Mesendoderm (in vitro differentiated cells): ENCODE measurements around the gene NT5DC1.

Experiments used
- DNase-seq: peaks from one replicate; pipeline ENCODE4 v3.0.0; 2013
- H2AK5ac ChIP-seq: 2 replicates; pipeline ENCODE4 v1.6.1; 2013; ENCODE audit warnings: low read length, inconsistent platforms
- H2BK120ac ChIP-seq: 2 replicates; pipeline ENCODE4 v1.6.1; 2013; ENCODE audit warnings: low read depth, mild to moderate bottlenecking, low read length, moderate library complexity, mixed read lengths
- H2BK15ac ChIP-seq: replicated peaks from 2 replicates; pipeline ENCODE4 v1.6.1; 2013; ENCODE audit warnings: low read depth, mild to moderate bottlenecking, moderate library complexity
- H2BK5ac ChIP-seq: 2 replicates; pipeline ENCODE4 v1.6.1; 2013; ENCODE audit warnings: low read length, inconsistent platforms
- H3K18ac ChIP-seq: 2 replicates; pipeline ENCODE4 v1.6.1; 2013; ENCODE audit warnings: mild to moderate bottlenecking, low read length, mixed read lengths
- H3K23ac ChIP-seq: one replicate; pipeline ENCODE4 v1.6.1; 2013; ENCODE audit warnings: low read length
- H3K27ac ChIP-seq: 2 replicates; pipeline ENCODE4 v1.5.1; 2013; ENCODE audit warnings: low read depth, mild to moderate bottlenecking, inconsistent platforms, low read length, moderate library complexity
- H3K27me3 ChIP-seq: 2 replicates; pipeline ENCODE4 v1.6.1; 2013; ENCODE audit warnings: low read length, control low read depth, mild to moderate bottlenecking, inconsistent platforms; ENCODE audit not compliant: insufficient read depth, poor library complexity
- H3K36me3 ChIP-seq: 2 replicates; pipeline ENCODE4 v1.6.1; 2013; ENCODE audit warnings: low read length, inconsistent platforms; ENCODE audit not compliant: control insufficient read depth, insufficient read depth
- H3K4ac ChIP-seq: one replicate; pipeline ENCODE4 v1.6.1; 2013; ENCODE audit warnings: low read depth, mild to moderate bottlenecking, low read length, moderate library complexity
- H3K4me1 ChIP-seq: 2 replicates; pipeline ENCODE4 v1.6.1; 2013; ENCODE audit warnings: low read depth, low read length, inconsistent platforms; ENCODE audit not compliant: control insufficient read depth
- H3K4me2 ChIP-seq: 2 replicates; pipeline ENCODE4 v1.6.1; 2013; ENCODE audit warnings: low read length
- H3K4me3 ChIP-seq: 2 replicates; pipeline ENCODE4 v1.5.1; 2013; ENCODE audit warnings: mild to moderate bottlenecking, low read length
- H3K56ac ChIP-seq: one replicate; pipeline ENCODE4 v1.6.1; 2013; ENCODE audit warnings: low read length
- H3K79me1 ChIP-seq: 2 replicates; pipeline ENCODE4 v1.6.1; 2013; ENCODE audit warnings: low read length, inconsistent platforms
- H3K79me2 ChIP-seq: 2 replicates; pipeline ENCODE4 v1.6.1; 2013; ENCODE audit warnings: mild to moderate bottlenecking, low read length; ENCODE audit not compliant: control insufficient read depth, insufficient read depth
- H3K9ac ChIP-seq: 2 replicates; pipeline ENCODE4 v1.6.1; 2013; ENCODE audit warnings: low read length, inconsistent platforms
- H4K5ac ChIP-seq: one replicate; pipeline ENCODE4 v1.6.1; 2013; ENCODE audit warnings: low read length
- H4K8ac ChIP-seq: one replicate; pipeline ENCODE4 v1.6.1; 2013; ENCODE audit warnings: low read depth, mild to moderate bottlenecking, control low read depth, low read length, moderate library complexity
- WGBS: extraction: QIAGEN DNeasy Blood & Tissue Kit; methylation state at CpG from one replicate; pipeline ENCODE4 v1.1.7; 2013; ENCODE audit warnings: low lambda C conversion rate, missing lambda C conversion rate; ENCODE audit not compliant: insufficient coverage; ENCODE audit errors: extremely low coverage; 5-methylcytosine and 5-hydroxymethylcytosine counted together

The NT5DC1 gene

DNA sequence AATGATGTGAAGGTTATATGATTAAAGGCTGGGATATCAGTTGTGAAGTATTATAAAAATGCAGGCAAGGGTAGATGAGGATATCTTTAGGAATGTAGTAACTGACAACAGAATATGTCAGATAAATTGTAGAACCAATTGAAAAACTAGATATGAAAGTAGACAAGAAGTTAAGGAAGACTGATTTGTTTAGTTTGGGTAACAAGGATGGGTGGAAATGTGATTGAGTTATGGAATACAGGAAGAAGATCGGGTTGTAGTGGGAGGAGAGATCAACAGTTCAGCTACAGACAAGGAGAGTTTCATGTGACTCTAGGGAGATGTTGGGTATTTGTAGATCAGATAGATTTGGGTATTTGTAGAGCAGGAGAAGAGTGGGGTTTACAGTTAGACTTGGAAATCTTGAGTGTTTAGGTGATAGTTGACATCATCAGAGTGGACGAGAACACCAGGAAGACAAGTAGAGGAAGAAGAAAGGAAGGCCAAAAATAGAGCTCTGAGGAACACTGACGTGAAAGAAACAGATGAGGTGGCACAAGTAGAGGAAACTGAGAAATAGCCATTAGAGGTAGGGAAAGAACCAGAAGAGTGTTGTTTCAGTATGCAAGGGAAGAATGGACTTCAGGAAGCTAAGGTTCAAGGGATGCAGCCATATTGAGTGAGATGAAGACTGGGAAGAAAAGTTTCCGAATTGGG is 191.2 kb downstream of the NT5DC1 start:
- WGBS = 100% methylated on average over 1 of the region's 4 CpGs

GRCh38 chr6:116292553-116292952 is 191.9 kb downstream of the NT5DC1 start:
- H3K79me1 ChIP-seq = no peaks in the 10 kb centered on the region
- H2AK5ac ChIP-seq = no peak overlapping the region
- no peaks in the 10 kb centered on the region for H3K79me2 ChIP-seq
- H3K9ac ChIP-seq = no peak overlapping the region
- no peak overlapping the region for H2BK15ac ChIP-seq
- no peak overlapping the region for H4K8ac ChIP-seq
- no peak overlapping the region for H3K4me3 ChIP-seq
- no peak overlapping the region for H4K5ac ChIP-seq
- WGBS = no CpG with 5 or more reads among the region's 1 CpG
- no peak overlapping the region for H3K4me2 ChIP-seq
- H3K36me3 ChIP-seq = no peaks in the 10 kb centered on the region
- no peak overlapping the region for H3K27ac ChIP-seq
- DNase-seq = no peak
- H3K56ac ChIP-seq = no peak overlapping the region
- H3K27me3 ChIP-seq = no peaks in the 10 kb centered on the region
- no peaks in the 10 kb centered on the region for H3K4me1 ChIP-seq
- no peak overlapping the region for H2BK5ac ChIP-seq
- no peak overlapping the region for H3K23ac ChIP-seq
- H2BK120ac ChIP-seq = no peak overlapping the region
- no peak overlapping the region for H3K4ac ChIP-seq
- no peak overlapping the region for H3K18ac ChIP-seq

More for the DNA sequence above, 191.2 kb downstream of the NT5DC1 start:
- H2BK15ac ChIP-seq = no peak overlapping the region
- no peak overlapping the region for H2BK120ac ChIP-seq
- H3K79me1 ChIP-seq = no peaks in the 10 kb centered on the region
- H3K56ac ChIP-seq = no peak overlapping the region
- no peak overlapping the region for H4K8ac ChIP-seq
- DNase-seq = no peak
- peak overlapping the region; percentile 66 for H3K23ac ChIP-seq
- no peaks in the 10 kb centered on the region for H3K4me1 ChIP-seq
- no peak overlapping the region for H3K4ac ChIP-seq
- H3K4me2 ChIP-seq = no peak overlapping the region
- no peak overlapping the region for H2BK5ac ChIP-seq
- no peak overlapping the region for H2AK5ac ChIP-seq
- no peak overlapping the region for H3K27ac ChIP-seq
- no peaks in the 10 kb centered on the region for H3K27me3 ChIP-seq
- no peak overlapping the region for H3K9ac ChIP-seq
- no peak overlapping the region for H3K4me3 ChIP-seq
- no peaks in the 10 kb centered on the region for H3K79me2 ChIP-seq
- no peaks in the 10 kb centered on the region for H3K36me3 ChIP-seq
- no peak overlapping the region for H3K18ac ChIP-seq
- H4K5ac ChIP-seq = no peak overlapping the region

- no peak overlapping the region for H3K9ac ChIP-seq
- no CpG with 5 or more reads among the region's 3 CpGs for WGBS
- no peak overlapping the region for H3K23ac ChIP-seq
- no peak overlapping the region for H3K4ac ChIP-seq
- no peak overlapping the region for H4K5ac ChIP-seq
- no peaks in the 10 kb centered on the region for H3K27me3 ChIP-seq
- no peak overlapping the region for H3K4me2 ChIP-seq
- H3K36me3 ChIP-seq = no peaks in the 10 kb centered on the region
- DNase-seq = no peak
- no peak overlapping the region for H3K56ac ChIP-seq
- H4K8ac ChIP-seq = no peak overlapping the region
- no peak overlapping the region for H3K4me3 ChIP-seq
- H3K4me1 ChIP-seq = no peaks in the 10 kb centered on the region
- H2BK120ac ChIP-seq = no peak overlapping the region
- no peak overlapping the region for H2AK5ac ChIP-seq
- no peak overlapping the region for H3K27ac ChIP-seq
- H3K79me1 ChIP-seq = no peaks in the 10 kb centered on the region
- no peaks in the 10 kb centered on the region for H3K79me2 ChIP-seq
- H3K18ac ChIP-seq = no peak overlapping the region
- no peak overlapping the region for H2BK5ac ChIP-seq
- H2BK15ac ChIP-seq = no peak overlapping the region
Measured at GRCh38 chr6:116298273-116298672, 197.6 kb downstream of the NT5DC1 start.

DNA sequence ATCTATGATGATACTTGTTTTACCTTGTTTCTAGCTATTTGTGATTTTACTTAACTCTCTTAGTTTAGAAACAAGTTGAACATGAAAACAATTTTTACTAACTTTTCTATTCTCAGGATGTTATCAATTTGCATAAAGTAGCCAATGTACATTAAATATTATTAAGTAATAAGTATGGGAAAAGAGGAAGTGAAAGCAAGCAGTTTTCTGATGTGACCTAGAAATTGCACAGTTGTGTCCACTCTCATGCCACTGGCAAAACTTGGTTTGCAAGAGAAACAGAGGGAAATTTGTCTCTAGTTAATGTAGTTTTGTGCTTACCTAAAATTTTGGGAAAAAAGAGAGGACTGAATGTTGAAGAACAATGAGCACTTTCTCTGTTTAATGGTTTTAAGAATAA is 198.3 kb downstream of the NT5DC1 start:
- Histone ChIP-seq H2BK5ac (no peak overlapping the region), H4K8ac (no peak overlapping the region), H3K27me3 (no peaks in the 10 kb centered on the region), H2BK120ac (no peak overlapping the region), H4K5ac (no peak overlapping the region), H3K27ac (no peak overlapping the region), H3K23ac (no peak overlapping the region), H3K9ac (no peak overlapping the region), H2AK5ac (no peak overlapping the region), H3K18ac (no peak overlapping the region), H3K4ac (no peak overlapping the region), H3K79me2 (no peaks in the 10 kb centered on the region), H3K4me3 (no peak overlapping the region), H3K56ac (no peak overlapping the region), H2BK15ac (no peak overlapping the region), H3K4me2 (no peak overlapping the region), H3K36me3 (no peaks in the 10 kb centered on the region), H3K4me1 (no peaks in the 10 kb centered on the region), H3K79me1 (no peaks in the 10 kb centered on the region)
- DNase-seq = no peak
